OCI-LY7 (cell line): Measurements from ENCODE around the gene PPT2.

Source experiments
- EZH2phosphoT487 ChIP-seq: fragments of 200-600 bp; sonication (generic); IDR thresholded peaks from 2 replicates; pipeline ENCODE4 v1.6.1; 2018; ENCODE audit warnings: low read depth, borderline replicate concordance, mild to moderate bottlenecking, mixed run types, antibody characterized with exemption, low read length, moderate library complexity, mixed read lengths
- TF ChIP-seq, protein P1 (sequence below): fragments of 200-600 bp; sonication (generic); conservative IDR thresholded peaks from 2 replicates; pipeline ENCODE4 v1.5.1; 2014; ENCODE audit warnings: mild to moderate bottlenecking, antibody characterized with exemption, low read length, moderate library complexity, mixed read lengths

DNA sequence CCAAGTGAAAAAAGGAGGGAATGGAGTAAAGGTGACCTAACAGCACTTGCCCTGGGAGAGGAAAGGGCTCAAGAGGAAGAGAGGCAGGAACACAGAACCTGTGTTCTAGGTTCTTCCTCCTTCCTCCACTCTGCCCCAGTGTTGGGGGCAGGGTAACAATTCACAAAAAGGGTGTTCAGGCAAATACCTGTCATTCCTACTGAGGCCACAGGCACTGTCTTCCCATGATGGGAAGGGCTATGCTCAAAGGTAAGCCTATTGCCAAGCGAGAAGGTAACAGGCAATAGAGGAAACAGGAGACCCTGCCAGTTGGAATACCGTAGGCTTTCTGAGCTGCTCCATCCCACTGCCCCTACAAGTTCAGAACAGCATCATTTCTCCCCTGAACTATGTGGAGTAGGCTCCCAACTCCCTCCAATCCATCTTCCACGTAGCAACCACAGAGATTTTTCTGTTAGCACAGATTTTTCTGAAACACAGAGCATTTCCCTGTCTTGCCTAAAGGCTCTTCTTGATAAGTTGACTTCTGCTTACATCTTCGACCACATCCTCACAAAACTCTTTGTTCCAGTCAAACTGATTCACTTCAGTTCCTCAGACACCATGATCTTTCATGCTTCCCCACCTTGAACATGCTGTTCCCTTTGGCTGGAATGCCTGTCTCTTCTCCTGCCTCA is 19.2 kb downstream of the PPT2 start:
- TF ChIP-seq, protein P1, sequence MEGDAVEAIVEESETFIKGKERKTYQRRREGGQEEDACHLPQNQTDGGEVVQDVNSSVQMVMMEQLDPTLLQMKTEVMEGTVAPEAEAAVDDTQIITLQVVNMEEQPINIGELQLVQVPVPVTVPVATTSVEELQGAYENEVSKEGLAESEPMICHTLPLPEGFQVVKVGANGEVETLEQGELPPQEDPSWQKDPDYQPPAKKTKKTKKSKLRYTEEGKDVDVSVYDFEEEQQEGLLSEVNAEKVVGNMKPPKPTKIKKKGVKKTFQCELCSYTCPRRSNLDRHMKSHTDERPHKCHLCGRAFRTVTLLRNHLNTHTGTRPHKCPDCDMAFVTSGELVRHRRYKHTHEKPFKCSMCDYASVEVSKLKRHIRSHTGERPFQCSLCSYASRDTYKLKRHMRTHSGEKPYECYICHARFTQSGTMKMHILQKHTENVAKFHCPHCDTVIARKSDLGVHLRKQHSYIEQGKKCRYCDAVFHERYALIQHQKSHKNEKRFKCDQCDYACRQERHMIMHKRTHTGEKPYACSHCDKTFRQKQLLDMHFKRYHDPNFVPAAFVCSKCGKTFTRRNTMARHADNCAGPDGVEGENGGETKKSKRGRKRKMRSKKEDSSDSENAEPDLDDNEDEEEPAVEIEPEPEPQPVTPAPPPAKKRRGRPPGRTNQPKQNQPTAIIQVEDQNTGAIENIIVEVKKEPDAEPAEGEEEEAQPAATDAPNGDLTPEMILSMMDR = no peak
- no peak for TF ChIP-seq EZH2phosphoT487
